ENCODE data around the gene RNF212.
"Not testable (repeated sequence)": the region's sequence is repeated elsewhere in the genome, so short reads cannot be mapped to it uniquely, and the experiment has no call there.

Gene RNF212

DNA sequence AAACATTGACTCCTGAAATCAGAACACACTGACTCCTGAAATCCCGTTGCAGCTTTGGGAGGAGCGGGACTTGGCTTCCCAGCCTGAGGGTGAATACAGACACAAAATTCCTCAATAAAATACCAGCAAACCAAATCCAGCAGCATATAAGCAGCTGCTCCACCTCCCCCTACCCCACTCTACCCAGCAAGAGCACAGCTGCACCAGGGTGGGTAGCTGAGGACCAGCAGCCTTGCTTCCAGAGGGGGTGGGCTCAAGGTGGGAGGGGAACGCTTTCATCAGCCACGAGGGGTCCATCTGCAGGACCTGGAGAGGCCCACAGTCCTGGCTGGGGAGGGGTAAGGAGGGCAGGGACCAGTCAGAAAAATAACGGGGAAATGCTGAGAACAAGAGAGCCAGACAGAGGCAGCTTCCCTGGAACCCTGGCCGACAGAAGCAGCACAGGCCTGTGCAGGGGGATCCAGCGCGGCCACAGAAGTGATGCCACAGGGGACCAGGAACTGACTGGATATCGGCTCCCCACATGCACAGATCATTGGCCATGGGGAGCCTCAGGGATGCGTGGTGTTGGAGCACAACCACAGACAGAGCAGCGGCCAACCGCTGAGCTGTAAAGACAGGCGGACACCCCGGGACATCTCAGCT, 52.2 kb downstream of the RNF212 start:
- no peak for DNase-seq

DNA sequence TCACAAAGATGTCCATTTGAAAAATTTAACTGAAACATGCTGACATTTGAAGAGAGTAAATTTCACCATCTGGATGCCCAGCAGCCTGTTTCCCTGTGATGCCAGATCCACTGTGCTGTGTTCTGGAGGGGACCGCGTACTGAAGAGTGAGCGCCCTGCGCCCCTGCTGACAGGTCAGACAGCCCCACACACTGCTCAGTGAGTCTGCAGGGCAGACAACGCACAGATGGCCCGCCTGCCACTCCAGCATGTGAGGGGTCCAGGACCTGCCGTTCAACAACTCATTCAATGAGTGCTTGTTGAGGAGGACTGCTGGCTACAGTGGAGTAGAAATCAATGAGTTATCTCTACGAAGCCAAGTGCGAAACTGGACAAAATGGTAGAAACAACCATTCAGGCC, 52.7 kb downstream of the RNF212 start:
- no peak for DNase-seq

DNA sequence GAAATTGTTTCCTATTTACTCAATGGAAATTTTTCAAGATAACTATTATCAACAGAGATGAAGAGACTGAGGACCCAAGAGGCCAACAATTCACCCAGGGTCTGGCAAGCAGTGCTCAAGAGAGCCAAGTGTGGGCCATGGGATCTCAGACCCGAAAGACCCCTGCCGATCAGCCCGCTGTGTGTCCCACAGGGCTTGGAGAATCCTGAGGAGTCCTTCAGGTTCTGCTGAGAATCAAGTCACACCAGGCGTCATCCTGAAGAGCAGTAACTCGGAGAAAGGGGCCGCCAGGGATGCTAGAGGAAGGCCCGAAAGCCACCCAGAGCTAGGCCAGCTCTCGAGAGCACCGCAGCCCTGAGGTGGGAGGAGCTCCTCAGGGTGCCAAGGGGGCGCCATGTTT, 53.2 kb downstream of the RNF212 start:
- DNase-seq: no peak

DNA sequence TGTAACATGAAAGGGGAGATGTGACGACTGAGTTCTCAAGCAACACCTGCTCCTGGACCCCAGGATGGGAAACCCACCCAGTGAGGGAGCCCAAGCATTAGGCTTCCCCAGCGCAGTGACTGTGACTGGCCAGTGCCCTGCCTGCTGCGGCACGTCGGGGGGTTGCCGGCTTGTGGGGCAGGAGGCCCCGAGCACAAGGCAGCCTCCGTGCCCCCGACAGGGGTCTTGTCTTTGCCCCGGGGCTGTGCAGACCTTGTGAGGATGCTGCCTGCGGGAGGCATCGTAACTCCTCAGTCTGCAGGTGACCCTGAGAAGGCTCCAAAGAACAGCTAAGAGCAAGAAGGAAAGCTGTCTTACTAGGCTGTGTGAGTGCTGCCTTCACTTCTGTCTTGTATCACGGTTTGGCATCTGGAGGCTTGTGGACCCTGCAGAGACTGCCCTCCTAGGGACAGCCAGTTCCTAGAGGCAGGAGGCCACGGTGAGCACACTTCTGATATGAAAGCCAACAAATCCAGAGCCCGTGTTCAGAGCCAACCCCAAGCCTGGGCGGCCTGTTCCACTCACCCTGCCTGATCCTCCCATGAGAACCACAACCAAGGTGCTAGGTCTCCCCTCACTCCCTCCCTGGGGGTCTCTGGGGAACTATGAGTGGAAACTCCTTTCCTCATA, 54.2 kb downstream of the RNF212 start:
- DNase-seq: no peak

DNA sequence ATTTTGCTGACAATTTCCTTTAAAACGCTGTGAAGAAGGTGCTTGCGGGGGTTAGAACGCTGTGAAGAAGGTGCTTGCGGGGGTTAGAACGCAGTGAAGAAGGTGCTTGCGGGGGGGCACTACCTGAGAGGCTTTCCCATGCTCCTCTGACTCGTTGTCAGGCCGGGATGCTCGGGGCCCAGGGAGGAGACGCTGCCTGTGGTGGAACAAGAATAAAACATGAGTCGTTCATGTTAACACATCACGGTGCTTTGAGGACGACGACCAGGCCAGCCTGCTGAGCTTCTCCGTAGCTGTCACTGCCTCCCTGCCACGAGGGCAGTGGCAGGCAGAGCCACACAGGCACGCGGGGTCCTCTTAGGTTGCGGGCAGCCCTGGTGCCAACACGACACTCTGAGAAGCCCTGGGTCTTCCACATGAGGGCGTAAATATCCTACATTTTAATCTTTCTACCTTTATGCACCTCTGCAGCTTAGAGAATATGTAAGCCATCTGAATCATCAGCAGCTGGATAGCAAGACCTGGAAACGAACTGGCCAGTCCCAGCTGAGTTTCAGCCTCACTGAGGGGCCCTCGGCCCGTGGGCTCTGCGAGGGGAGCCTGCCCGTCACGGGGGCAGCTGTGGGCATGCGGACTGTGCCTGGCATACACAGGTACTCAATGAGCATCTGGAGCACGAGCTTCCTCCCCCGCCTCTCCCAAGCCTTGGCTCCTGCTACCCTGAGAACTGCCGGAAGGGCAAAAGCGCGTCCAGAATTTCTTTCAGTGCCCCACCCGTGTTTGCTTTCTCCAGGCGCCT, 55.0 kb downstream of the RNF212 start:
- DNase-seq: no peak

DNA sequence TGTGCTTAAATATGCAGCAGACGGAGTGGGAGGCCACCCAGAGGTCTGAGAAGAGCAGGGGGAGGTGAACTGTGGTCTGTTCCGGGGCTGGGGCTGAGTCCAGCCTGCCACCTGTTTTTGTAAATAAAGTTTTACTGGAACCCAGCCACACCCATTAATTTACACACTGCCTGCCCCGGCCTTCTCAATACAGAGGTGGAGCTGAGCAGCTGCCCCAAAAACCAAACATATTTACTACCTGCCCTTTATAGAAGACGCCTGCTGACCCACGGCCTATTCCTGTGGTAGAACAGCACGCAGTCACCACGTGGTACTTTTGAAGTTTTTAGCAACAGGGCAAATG, 56.0 kb downstream of the RNF212 start:
- no peak for DNase-seq

DNA sequence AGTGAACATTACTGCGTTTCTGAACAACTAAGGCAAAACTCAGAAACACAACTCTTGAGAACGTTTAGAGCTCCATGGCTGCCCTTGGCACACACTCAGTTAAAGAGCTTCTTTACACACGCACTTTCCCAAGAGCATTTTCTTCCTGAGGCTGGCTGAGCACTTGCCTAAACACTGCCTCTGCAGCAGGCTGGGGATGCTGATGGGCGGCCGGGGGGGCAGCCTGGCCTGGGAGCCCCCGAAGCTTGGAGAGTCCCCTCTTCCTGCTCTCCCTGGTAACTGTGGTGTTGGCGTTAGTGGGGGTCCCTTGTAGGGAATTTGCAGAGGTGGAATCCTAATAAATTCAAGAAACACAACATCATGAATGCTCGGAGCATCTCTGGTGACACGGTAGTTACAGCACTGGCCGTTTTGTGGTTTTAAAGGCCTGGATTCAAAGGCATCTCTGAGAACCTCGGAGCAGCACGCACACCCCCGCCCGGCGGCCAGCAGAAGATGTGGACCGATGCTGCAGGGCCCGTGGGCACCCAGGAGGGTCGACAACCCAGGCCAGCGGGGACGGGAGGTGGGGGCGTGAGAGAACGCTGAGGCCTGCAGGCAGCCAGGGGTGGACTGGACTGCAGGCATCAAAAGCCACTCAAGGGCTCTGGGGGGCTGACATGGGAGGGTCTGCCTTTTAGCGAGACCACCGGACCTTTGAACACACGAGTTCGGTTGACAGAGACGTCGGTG, 56.5 kb downstream of the RNF212 start:
- no peak for DNase-seq

DNA sequence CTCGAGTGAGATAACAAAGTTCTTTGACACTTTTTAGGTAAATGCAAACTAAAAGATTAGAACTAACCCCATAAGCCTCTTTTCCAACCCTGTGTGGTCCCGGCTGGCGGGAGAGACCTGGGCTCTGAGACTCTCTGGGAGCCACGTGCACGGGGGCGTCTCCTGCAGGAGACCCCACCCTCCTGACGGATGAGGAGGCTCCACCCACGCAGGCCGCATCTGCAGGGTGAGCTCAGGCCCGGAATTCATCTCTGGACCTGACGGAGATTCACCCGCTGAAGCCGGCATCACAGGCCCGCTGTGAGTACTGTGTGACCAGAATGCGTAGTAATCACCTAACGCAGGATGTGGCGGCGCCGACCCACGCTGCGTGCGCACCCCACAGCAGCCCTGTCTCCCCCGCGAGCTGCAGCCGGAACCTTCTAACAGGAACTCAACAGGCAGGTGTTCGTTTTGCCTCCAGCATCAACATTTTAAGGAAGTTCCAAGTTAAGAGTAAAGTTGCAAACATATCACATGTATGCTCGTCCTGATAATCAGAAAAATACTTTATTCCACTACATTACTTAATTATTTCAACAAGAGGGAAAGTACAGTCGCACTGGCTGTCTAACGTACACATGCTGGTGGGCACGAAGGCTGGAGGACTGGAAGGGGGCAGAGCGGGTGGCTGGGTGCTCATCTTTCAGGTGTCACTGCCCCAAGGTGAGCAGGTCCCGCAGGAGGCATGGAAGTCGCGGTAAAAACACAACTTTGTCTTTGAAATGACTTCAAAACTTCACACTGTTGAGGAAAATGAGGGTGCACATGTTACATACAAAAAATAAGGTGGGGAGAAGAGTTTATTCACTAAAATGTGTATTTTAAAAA, 57.4 kb downstream of the RNF212 start:
- peak; percentile 42 for DNase-seq

DNA sequence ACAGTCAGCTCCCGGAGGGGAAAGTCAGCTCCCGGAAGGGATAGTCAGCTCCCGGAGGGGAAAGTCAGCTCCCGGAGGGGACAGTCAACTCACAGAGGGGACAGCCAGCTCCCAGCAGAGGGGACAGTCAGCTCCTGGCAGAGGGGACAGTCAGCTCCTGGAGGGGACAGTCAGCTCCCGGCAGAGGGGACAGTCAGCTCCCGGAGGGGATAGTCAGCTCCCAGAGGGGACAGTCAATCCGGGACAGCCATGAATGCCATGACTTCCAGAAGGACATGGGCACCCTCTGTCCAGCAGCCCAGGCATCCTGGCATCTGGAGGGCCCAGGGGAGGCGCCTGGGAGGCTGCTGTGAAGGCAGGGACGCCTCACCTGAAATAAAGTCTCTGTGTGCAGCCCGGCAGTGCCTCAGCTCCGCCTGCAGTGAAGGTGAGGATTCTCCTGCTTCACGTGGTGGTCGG, 58.1 kb downstream of the RNF212 start:
- not testable (repeated sequence) for DNase-seq

DNA sequence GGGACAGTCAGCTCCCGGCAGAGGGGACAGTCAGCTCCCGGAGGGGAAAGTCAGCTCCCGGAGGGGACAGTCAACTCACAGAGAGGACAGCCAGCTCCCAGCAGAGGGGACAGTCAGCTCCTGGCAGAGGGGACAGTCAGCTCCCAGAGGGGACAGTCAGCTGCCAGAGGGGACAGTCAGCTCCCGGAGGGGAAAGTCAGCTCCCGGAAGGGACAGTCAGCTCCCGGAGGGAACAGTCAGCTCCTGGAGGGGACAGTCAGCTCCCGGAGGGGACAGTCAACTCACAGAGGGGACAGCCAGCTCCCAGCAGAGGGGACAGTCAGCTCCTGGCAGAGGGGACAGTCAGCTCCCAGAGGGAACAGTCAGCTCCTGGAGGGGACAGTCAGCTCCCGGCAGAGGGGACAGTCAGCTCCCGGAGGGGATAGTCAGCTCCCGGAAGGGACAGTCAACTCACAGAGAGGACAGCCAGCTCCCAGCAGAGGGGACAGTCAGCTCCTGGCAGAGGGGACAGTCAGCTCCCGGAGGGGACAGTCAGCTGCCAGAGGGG, 58.6 kb downstream of the RNF212 start:
- DNase-seq: not testable (repeated sequence)

DNA sequence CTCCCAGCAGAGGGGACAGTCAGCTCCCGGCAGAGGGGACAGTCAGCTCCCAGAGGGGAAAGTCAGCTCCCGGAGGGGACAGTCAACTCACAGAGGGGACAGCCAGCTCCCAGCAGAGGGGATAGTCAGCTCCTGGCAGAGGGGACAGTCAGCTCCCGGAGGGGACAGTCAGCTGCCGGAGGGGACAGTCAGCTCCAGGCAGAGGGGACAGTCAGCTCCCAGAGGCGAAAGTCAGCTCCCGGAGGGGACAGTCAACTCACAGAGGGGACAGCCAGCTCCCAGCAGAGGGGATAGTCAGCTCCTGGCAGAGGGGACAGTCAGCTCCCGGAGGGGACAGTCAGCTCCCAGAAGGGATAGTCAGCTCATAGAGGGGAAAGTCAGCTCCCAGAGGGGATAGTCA, 59.5 kb downstream of the RNF212 start:
- not testable (repeated sequence) for DNase-seq

DNA sequence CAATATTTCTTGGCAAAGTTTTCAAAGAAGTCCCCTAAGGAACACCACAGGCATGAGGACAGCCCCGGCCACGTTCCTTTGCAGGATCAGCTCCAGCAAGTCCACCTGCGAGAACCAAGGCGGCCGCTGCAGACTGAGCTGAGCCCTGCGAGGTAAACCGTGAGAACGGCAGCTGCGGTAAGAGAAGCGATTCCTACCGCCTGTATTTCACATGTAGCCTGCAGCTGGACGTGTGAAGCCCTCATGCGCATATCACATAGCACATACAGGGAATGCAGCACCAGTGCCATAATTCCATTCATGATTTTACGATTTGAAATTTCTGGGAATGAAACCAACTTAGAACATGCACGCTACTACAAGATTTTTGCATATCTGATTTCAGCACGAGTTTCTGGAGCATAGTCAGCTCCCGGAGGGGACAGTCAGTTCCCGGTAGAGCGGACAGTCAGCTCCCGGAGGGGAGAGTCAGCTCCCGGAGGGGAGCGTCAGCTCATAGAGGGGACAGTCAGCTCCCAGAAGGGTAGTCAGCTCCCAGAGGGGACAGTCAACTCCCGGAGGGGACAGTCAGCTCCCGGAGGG, 60.2 kb downstream of the RNF212 start:
- no peak for DNase-seq

DNA sequence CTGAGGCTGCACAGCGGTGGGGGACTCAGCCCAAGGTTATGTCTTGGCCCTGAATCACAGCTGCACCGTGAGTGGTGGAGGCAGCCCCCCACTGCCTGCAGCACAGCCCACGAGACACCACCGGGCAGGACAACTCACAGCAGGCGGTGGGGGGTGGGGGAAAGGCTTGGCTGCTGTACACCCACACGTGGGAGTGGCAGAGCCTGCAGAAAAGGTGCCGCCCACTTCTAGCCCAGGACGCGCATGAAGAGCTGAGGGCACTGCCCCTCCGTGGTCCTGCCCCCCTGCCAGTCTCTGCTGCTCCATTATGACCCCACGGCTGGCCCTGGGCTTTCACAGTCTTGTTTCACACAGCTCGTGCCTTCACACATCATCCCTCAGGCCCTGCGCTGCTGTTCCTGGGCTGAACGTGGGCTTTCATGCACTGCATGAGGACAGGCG, 61.1 kb downstream of the RNF212 start:
- DNase-seq: no peak

DNA sequence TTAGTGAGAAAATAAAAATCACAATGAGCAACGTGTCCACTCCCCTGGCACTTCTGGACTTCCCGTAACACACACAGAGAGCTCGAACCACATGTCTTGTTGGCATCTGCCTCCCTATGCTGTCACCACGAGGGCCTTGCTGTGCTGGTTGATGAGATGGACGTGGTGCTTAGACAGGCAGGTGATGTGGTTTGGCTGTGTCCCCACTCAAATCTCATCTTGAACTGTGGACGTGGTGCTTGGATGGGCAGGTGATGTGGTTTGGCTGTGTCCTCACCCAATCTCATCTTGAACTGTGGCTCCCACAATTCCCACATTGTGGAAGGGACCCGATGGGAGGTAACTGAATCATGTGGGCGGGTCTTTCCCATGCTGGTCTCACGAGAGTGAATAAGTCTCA, 61.9 kb downstream of the RNF212 start:
- no peak for DNase-seq

DNA sequence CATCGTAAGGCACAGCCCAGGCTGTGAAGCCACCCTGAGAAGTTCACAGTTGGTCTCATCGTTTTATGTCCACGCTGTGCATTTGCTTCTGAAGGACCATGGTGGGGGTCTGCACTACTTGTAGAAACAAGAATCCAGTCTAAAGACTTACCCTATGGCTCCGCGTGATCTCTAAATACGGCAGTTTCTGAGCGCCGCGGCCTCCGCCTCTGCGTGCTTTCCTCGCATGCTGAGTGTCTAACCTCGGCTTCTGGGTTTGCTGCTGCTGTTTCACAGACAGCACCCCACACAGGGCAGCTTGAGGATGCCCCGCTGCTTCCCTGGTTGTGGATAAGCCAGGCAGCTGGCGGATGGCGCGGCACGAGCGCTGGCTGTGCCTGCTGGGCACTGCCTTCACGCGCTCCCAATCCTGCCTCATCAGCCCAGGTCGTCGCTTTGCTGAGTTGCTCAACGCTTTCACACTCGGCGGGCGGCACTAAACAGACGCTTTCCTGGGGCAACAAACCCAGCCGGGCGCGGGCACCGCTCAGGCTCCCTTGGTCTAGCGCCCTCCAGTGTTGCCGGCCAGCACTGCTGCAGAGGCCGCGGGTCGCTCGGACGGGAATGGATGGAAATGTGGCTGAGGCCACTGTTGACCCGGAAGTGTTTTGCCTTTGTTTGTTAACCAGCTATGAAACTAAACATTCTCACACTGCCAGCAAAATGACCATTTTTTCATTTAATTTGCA, 62.7 kb downstream of the RNF212 start:
- no peak for DNase-seq

DNA sequence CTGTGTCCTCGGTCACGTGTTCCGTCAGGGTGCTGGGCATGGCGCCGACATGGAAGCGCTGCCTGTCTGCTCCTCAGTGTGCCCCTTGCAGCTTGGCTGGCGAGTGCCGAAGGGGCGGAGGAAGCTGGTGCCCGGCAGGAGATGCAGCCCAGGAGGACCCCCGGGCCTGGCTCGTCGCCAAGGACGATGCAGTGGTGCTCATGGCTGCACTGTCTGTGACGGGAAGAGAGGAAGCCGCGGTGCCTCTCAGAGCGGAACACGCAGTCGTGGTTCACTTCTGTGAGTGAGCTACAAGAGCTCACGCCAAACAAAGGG, 63.8 kb downstream of the RNF212 start:
- no peak for DNase-seq

DNA sequence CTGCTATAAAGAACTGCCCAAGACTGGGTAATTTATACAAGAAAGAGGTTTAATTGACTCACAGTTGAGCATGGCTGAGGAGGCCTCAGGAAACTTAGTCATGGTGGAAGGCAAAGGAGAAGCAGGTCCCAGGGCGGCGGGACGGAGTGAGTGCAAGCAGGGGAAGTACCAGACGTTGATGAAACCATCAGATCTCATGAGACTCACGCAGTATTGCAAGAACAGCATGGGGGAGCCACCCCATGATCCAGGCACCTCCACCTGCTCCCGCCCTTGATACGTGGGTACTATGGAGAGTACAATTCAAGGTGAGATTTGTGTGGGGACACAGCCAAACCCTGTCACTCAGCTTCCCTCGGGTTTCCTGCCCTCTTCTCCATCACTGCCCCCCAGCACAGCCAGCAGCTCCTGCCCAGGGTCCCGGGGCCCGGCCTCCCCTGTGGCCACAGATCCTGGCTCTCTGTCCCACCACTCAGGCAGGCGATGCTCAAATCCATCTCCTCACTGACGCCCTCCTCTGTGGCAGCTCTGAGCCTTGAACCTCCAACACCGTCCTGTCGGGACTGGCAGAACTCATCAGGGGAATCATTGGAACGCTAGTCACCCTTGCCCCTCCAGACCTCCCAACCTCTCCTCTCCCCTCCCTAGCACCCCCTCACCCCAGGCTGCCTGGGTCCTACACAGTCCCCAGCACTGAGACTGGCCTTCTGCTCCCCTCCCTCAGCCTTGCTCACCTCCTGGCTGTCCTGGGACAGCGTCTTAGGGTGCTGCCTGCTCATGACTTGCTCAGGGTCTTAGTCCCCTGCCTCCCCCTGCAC, 64.4 kb downstream of the RNF212 start:
- no peak for DNase-seq

DNA sequence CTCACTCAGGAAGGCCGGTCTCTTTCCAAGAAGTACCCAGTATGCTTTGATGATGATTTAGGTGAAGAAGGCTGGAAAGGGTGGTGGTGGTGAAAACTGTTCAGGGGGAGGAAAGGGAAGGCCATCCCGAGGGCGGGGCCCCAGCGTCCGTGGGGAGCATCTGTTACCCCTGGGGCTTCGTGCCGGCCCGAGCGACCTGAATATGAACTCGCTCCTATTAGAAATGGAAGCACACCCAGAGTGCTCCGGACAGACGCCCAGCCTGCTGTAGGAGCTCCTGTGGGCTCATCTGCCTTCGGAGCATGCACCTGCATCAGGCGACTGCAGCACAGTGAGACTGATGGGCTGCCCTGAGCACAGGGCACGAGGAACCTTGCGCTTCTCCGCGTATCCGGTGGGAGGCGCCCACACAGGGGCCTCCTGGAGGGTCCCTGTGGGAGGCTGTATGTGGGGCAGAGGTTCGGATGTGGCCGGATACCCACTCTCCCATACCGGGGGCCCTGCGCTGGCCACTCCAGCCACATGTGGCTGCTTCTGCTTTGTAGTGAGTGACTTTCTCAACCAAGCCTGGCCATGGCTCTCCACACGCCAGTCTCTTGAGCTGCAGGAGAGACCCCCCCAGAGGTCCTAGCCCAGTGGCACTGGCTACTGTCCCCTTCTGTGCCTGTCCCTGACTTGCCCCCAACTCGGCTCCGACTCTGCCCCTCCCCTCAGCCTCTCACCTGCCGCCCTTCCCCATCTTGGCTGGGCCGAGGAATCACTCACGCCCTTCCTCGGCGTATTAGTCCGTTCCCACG, 65.2 kb downstream of the RNF212 start:
- DNase-seq: no peak

Measured in RPMI8226 (cell line).